Left renal cortex interstitium (tissue), 4 donors: Measurements from ENCODE around the gene CTU2. TPM values are rescaled to one million over a fixed set of nuclear protein-coding genes. Genes with fewer than 3 reads are reported as not detected.
"Not testable (repeated sequence)": the region's sequence is repeated elsewhere in the genome, so short reads cannot be mapped to it uniquely, and the experiment has no call there.

Experiments used
- DNase-seq, 4 donors: peaks; one replicate each; pipeline ENCODE4 v3.0.0-alpha.2; 2013; ENCODE audit warnings: low read depth in 4 of 4, low spot score in 2 of 4, missing footprints in 1 of 4
- polyA plus RNA-seq, 4 donors: library from polyadenylated mRNA; unstranded; fragments of 120-200 nt; gene quantifications; one replicate each; pipeline ENCODE4 v1.2.1, GENCODE V29; 2013; ENCODE audit not compliant: insufficient read length in 4 of 4

CTU2 gene
- polyA plus RNA-seq = 10 to 100 TPM in 3 of 4 donors, 1 to 10 TPM in 1; 9.8 to 17.8 (median 14.4) TPM

GRCh38 chr16:88706229-88706964 lies at the start of gene CTU2, which contains the start of gene RNF166:
CTU2 (plus strand) TSS chr16:88706503; CDS start chr16:88706531, 28 bp downstream.
RNF166 (minus strand) TSS chr16:88706408; CDS start chr16:88706325, 83 bp downstream.
- peak; percentile 48 to 72 (median 64) for DNase-seq

- DNase-seq = no peak
These were observed 48.9 kb upstream of the CTU2 start for GRCh38 chr16:88657371-88657770.

- DNase-seq = no peak
These were observed 47.6 kb upstream of the CTU2 start for GRCh38 chr16:88658714-88659113.

- no peak for DNase-seq
These were observed 47.1 kb upstream of the CTU2 start for GRCh38 chr16:88659160-88659559.

- no peak for DNase-seq
These were observed 44.8 kb upstream of the CTU2 start for GRCh38 chr16:88661468-88661867.

GRCh38 chr16:88662222-88662842 lies 44.0 kb upstream of the CTU2 start:
- DNase-seq = no peak

- peak; percentile 89 to 95 (median 93) for DNase-seq
These were observed 43.3 kb upstream of the CTU2 start, which contains the start of gene MVD for GRCh38 chr16:88662843-88663606. MVD (minus strand) TSS chr16:88663091; CDS start chr16:88663080, 11 bp downstream.

GRCh38 chr16:88665148-88665547 lies 41.2 kb upstream of the CTU2 start:
- DNase-seq = no peak

GRCh38 chr16:88665570-88665969 lies 40.7 kb upstream of the CTU2 start:
- DNase-seq = no peak

GRCh38 chr16:88667461-88667860 lies 38.8 kb upstream of the CTU2 start:
- DNase-seq = no peak

- not testable (repeated sequence) for DNase-seq
These were observed 36.8 kb upstream of the CTU2 start for GRCh38 chr16:88669493-88669892.

- DNase-seq = no peak
These were observed 36.3 kb upstream of the CTU2 start for GRCh38 chr16:88669980-88670379.

- DNase-seq = no peak
These were observed 34.5 kb upstream of the CTU2 start for GRCh38 chr16:88671806-88672205.

- no peak for DNase-seq
These were observed 33.5 kb upstream of the CTU2 start for GRCh38 chr16:88672776-88673175.

GRCh38 chr16:88673716-88674379 lies 32.5 kb upstream of the CTU2 start:
- DNase-seq = no peak

- DNase-seq = no peak
These were observed 29.6 kb upstream of the CTU2 start for GRCh38 chr16:88676502-88677242.

- no peak for DNase-seq
These were observed 28.6 kb upstream of the CTU2 start for GRCh38 chr16:88677721-88678120.

GRCh38 chr16:88678224-88678979 lies 27.9 kb upstream of the CTU2 start:
- no peak for DNase-seq

GRCh38 chr16:88680554-88681083 lies 25.7 kb upstream of the CTU2 start:
- no peak for DNase-seq
